Medulla oblongata (tissue), 1 donor: Measurements from ENCODE around the gene TMEM132D.

Source experiments
- DNase-seq: peaks from one replicate; pipeline ENCODE4 v3.0.0-alpha.2; 2015; ENCODE audit errors: extremely low spot score

TMEM132D gene

DNA sequence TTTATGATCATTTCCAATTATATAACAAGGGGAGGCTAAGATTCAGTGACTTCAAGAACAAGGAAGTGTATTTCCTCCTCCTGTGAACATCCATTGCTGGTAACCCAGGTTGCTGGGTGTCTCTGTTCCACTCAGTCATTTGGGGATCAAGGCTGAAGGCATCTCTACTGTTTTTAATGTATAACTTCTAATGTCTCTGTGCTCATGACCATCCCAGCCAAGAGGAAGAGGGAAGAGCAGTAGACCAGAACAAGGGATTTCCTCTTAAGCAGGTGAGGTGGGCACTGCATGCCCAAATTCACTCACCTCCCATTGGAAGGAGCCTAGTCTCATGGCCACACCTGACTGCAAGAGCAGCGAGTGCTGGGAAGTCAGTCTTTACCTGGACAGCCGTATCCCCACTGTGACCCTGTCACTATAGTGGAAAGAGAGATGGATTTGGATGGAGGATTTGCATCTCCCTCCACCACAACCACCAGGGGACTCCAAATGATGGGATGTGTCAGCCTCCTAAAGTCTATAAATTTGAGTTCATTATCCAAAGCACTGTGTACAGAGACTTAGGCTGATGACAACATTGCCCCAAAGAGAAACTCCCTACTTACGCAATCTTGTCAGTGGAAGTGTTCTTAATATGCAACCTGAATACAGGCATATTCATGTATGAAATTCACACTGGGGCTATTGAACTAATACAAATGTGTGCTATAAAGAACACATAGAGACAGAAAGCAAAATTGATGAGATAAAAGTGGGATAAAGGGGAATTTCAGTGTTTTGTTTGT is 368.7 kb downstream of the TMEM132D start:
- no peak for DNase-seq

DNA sequence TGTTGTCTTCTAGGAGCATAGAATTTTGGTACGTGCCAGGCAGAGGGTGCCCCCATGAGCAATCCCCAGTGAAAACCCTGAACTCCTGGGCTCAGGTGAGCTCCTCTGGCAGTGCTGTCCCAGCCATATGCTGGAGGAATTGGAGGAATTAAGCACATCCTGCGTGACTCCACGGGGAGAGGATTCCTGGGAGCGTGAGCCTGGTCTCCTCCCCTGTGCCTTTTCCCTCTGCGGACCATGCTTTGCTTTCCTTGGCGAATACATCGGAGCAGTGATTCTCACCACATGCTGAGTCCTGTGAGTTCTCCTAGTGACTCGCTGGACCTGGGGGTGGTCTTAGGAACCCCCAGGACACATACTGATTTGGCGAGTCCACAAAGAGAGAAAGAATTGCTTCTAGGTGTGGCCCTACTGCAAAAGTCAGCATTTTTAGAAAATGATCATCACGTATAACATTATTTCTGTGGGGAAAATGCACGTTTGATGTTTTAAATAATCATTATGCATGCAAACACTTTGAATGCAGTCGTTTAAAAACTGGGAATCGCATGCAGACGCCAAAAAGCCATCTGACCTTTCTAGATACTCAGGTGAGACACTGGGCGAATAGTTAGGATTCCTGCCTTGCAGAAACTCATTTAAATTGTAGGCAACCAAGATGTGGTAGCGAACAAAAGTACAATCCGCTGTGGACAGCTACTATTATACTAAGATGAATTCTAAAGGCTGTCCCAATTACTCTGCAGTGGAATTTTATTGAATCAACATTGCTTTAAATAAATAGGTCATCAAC is 370.9 kb downstream of the TMEM132D start:
- DNase-seq, result no peak

DNA sequence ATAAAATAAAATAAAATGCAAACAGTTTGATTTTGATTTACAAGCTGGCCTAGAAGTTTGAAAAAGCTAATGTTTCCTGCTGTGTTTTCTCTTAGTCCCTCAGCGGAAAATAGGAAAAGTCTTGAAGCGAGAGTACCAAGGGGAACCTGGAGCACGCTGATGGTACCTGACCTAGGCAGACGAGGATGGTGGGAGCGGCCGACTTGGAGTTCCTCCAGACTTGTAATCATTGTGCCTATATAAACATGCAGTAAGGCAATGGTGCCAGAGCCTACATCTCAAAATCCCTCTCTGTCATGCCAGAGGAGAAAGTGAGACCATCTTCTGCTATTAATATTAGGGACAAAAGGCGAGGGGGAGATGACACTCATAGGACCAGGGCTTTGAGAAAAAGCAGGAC is 371.7 kb downstream of the TMEM132D start:
- no peak for DNase-seq

DNA sequence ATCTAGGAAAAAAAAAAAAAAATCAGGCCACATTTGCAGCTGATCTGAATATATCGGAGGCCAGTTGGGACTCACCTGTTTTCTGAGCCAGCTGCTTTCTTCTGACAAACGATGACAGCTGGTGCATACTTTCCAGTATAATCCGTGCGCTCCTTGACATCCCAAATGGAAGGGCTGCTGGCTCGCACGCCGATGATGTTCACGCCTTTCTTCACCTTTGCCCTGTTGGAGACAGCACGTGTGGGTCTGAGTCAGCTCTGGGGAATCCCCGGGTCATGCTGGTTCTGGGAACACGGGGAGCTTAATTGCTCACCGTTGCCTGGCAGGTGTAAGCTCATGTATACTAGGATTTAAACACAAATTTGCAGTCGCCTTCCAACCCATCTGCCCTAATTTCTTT is 372.8 kb downstream of the TMEM132D start:
- DNase-seq, result no peak

DNA sequence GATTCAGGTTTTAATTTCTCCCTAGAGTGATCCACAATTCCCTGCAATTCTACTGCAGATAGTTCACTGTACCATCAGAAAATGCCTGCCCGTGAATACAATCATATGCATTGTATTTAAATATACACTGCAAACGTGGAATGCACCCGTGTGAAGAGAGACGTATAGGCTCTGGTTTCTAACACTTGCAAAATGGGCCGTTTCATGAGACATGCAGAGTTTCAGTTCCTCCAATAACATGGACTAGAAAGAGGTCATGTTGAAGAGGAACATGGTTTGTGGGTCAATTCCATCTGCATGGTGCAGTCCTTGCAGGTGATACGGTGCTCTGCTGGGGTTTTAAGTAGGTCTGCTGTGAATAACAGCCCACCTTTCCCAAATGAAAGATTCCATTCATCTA is 373.3 kb downstream of the TMEM132D start:
- no peak for DNase-seq

DNA sequence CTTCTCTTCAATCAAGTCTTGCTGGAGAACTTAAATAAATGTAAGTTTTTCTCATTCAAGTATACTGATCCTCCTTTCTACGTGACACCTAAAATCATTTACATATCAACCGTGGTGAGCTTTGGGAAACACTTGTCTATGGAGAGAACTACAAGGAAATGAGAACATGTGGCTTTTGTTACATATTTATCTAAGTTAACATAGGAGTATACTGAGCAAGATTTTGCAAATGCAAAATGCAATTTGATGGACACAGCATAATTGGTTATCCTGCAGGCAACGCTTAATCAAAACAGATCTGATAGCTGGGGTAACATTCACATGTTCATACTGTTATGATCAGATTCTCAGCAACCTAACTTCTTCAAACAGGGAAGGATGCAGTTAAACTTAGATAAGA is 376.3 kb downstream of the TMEM132D start:
- DNase-seq, result no peak

DNA sequence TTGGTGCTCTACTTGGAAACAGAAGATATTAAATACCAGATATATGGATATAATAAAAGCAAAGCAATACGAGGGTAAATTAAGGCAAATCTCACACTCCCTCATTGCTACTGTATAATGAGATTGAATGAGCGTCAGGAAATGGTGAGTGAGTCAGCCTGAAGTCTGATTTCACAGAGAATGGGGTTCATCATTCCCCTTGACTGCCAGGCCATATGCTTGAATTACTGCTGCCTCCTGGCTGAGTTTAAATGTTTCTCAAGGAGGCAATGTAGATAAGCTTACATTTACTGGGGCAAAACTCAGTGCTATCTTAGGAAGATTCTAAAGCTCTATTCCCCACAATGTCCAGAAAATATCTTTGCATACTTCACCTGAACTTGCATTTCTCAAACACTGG is 380.2 kb downstream of the TMEM132D start:
- DNase-seq, result no peak

DNA sequence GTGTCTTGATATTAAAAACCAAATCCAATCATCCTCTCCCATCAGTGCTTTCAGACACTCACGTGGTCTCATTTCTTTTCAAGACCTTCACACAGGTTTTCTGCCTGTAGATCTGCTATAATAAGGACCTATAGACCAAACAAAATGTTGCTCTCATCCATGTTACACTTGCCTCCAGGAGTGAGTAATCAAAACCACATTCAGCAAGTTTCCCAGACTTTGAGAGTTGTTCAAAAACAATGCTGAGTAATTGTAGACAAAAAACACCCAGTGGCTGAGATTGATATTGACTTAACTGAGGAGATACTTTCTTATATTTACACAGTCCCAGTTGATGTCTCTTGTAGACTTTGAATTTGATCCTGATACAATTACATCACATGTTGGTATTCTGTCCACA is 383.1 kb downstream of the TMEM132D start:
- DNase-seq, result no peak

DNA sequence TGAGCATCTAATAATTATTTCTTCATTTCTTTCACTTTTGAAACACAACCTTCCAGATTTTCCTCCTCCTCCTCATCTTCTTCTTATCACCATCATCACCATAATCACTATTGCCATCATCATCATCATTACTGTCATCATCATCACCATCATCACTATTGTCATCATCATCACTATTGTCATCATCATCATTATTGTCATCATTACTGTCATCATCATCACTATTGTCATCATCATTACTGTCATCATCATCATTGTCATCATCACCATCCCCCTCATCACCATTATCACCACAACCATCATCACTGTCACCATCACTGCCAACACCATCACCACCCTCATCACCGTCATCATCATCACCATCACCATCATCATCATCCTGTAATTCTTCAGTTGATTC is 400.0 kb downstream of the TMEM132D start:
- DNase-seq, result no peak

DNA sequence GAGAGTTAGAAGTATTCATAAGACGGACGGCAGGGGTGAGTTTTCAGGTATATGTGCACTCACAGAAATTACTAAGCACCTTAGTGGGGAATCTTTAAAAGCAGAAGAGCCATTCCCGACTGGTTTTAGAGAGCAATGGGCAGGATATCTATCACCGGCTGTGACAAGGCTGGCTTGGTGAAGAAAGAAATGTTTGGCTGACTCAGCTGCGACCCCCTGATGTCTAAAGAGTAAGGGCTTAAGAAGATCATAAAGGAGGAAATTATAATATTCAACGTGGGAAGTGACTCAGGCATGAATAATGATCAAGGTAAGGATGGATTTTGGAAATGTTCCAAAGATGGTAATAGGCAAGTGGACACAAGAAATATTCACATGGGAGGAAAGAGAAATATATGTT is 407.6 kb downstream of the TMEM132D start:
- no peak for DNase-seq

DNA sequence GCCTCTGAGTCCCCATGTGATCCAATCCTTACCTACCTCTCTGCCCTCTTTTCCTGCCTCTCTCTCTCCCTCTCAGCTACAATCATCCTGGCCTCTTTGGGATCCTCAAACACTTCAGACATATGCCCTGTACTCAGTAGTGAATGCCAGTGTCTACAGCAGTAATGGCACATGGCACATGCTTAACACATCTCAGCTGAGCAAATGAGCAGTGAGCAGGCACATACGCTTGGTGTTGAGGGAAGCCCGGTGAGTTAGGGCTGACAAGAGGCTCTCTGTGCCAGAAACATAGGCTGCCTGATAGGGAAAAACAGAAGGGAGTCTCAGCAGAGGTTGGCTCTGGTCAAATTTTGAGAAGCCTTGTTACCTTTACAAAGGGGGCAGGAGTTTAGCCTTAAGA is 409.1 kb downstream of the TMEM132D start:
- DNase-seq, result no peak

DNA sequence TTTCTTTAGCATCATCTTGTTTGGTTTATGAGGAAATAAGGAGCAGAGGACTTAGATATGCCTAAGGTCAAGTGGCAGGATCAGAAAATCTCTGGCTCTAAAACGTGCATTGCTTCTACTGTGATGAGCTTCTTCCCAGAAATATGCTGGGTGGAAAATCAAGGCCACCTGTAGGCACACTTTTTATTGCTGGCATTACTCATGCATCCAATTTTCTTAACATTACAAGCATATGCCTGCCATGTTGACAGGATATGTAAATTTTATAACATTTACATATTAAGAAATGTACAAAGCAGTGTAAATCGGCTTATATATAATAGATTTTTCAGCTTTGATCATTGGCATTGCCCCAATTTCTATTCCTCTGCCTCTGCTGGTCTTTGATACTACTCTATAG is 409.6 kb downstream of the TMEM132D start:
- no peak for DNase-seq

DNA sequence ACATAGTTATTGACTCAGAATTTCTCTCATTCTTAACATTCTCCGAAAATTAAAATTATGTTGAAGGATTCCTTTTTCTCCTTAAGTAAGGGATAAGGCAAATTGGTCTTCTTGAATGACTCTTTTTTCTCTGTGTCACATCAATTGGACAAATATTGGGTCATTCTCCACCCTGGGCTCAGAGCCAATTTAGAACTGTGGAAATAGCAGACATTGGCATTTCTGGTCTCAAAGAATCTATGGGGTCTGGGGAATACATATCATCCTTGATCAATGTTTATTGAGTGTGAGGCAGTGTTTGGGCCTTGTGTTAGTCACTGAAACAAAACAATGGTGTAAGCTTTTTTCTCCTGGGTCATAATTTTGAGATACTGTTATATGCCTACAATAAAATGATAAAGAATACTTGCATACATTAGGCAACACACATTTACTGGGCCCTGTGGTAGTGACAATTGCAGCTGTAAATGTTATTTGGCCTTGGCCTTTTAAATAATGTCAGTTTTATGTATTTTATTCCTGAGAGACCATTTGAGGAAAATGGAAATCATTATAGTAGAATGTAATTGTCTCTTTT is 414.6 kb downstream of the TMEM132D start:
- no peak for DNase-seq

DNA sequence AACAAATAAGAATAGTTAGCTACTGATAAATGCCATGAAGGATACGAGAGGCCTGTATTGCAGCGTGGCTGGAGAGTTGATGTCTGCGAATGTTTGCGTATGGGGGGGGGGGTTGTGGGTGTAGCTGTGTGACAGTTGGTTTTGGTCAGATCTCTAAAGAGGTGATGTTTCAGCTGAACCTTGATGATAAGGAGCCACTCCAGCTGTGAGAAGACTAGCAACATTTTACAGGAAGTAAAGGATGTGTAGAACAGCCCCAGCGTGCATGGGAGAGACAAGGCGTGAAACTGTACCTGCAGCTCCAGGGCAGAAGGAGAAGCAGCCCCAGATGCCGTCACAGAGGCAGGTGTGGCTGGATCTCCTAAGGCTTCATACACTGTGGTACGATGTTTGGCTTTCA is 416.9 kb downstream of the TMEM132D start:
- DNase-seq, result no peak

DNA sequence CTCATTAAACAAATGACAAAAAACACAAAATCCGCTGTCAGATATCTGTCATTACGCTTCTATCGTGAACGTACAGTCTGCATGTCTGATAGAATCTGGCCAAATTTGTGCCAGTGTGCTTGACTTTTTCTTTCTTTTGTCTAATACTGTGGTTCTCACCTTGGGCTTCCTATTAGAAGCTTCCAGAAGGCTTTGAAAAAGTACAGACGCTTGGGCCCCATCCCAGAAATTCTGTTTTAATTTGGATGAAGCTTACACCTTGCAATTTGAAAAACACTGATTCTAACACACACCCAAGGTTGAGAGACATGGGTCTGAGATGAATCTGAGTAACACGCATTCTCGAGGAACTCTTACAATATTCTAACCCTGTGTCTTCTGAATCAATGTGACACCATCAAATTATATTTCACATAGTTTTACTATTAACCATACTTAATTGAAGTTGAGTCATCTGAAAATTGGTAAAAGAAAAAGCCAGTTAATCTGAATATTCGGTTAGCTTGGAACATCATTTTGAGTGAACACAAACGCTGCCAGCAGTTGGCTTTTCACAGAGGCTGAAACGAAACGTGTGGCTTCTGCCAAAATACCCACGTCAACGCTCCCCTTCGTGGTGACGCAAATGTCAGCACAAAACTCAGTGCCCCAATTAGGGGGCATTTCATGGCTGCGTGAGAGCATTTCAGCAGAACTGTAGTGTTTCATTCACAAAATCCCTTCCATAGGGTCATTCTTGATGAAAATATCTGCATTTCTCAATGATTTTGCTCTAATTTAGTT is 420.5 kb downstream of the TMEM132D start:
- DNase-seq, result peak; percentile 11

DNA sequence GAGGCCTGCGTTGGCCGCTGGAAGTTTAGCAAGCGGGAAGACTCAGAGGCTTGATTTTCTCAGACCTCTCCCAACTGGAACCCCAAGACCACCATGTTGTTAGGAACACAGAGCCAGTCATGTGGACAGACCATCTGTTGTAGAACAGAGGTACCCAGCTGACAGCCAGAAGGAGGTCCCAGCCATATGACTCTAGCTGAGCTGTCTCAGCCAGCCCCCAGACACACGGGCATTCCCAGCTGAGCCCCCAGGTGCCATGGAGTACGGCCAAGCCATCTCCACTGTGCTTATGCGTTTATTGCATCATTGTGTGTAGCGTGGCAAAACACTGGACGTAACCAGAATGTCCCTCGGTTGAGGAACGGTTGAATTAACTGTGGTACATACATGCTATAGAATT is 421.9 kb downstream of the TMEM132D start:
- no peak for DNase-seq

DNA sequence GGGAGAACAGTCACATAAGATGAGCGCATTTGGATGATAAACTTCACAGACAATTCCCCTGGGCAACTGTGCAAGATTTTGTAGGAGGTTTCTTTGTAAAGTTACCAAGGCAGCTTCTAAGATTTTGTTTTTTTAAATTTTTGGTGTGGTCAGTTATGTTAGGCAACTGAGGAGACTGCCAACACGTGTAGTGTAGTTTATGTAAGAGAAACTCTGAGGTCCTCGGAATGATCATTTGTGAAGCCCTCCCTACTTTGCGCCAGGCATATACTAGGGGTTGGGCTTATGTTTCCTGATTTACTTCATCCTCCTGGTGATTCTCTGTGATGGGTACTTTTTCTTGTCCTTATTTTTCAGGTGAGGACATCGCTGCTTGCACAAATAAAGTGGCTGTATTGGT is 433.6 kb downstream of the TMEM132D start:
- no peak for DNase-seq

DNA sequence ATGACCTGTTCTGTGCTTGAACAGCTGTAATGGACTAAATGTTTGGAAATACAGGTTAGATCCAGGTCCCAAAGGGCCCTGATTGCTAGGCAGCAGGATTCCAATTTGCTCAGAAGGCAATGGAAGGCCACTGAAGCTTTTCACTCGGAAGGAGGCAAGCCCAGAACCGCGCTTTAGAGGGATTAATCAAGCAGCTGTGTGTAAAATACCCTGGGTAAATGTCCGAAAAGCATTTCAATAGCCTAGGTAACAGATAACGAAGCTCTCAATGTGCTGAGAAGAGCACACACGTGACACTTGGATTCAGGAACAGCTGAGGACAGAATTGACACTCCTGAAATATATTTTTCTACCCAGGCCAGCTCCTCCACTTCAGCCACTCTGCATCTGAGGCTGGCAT is 436.1 kb downstream of the TMEM132D start:
- DNase-seq, result no peak

DNA sequence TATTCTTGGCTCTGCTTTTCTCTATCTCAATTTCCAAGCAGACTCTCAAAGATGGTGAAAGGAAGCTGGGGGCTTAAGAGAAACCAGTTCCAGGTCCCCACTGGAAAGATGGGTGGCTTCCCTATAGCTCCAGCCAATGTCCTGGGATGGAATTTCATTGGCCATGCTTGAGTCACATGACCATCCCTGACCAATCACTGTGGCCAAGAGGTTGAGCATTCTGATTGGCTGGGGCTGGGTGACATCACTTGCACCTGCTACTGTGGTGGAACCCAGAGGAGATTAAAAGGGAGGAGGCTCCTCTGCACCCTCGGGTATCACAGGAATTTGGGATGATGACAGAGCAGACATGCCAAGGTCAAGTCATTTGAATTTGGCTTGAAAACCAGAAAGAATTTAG is 436.5 kb downstream of the TMEM132D start:
- DNase-seq, result no peak

DNA sequence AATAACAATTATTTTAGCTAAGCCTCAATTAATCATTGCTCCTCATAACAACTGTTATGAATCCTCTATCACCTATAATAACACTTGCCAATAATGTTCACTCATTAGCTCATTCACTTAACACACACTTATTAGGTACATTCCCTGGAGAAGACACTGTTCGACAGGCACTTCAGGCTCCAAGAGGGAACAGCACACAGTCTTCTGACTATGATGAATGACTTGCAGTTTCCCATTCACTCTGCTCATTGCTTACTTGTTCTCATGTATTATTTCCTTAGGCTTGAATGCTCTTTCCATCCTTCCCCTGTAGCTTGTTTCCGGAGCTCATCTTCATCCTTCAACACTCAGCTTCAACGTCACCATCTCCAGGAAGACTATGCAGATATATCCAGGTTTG is 437.3 kb downstream of the TMEM132D start:
- DNase-seq, result no peak

DNA sequence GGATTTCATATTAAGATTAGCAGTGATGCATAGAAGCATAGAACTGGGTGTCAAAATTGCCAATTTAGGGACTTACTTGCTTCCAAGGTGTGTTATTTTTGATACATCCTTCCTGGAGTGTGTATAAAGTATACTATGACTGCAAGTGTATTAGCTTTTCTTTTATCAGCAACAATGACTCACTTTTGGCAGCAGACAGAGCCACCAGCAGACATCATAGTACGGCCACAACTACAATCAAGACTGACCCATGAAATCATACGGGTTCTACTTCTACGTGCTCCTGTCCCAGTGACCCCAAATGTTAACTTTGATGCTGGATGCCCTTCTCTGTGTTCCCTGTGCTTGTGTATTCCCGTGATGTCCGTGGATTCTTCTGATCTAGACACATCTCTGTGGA is 443.9 kb downstream of the TMEM132D start:
- no peak for DNase-seq

DNA sequence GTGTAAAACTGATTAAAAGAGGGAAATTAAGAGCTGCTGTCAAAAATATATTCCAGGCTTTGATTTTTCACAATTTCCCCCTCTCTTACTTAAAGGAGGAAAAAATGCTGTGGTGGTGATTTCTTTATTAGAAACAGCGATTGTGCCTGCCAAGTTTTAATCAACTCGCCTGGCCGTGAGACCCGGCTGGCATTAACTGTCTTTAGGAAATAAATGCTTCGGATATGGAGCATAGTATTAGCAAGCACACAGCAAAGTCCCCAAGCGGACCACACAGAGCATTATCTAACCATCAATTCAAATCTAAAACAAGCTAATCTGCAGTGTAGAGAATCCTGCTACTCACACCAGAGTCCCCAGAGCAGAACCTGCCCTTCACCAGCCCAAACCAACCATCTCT is 457.1 kb downstream of the TMEM132D start:
- no peak for DNase-seq
